ENCODE data around the gene HOXD8.

- no peak for TF ChIP-seq POLR2AphosphoS5 (IDR thresholded peaks at IDR 0.05; ENCODE audit: low read depth, low read length)
- no peak for TF ChIP-seq REST (IDR thresholded peaks at IDR 0.05; ENCODE audit: insufficient read depth in 1 of 2, low read depth in 2 of 2, low read length in 1 of 2)
Observed at GRCh38 chr2:176155356-176156044, 26.0 kb downstream of the HOXD8 start.
